ENCODE results near the gene CYP3A7.
"Not testable (repeated sequence)": the region's sequence is repeated elsewhere in the genome, so short reads cannot be mapped to it uniquely, and the experiment has no call there.

Gene CYP3A7

DNA sequence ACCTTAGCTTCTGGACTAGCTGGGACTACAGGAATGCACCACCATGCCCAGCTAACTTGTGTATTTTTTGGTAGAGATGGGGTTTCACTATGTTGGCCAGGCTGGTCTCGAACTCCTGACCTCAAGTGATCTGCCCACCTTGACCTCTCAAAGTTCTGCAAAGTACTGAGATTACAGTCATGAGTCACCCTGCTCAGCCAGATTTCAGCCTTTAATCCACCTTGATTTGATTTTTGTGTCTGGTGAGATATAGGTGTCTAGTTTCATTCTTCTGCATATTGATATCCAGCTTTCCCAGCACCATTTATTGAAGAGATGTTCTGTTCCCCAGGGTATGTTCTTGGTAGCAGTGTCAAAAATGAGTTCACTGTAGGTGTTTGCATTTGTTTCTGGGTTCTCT, 20.1 kb upstream of the CYP3A7 start:
- H3K4me3 ChIP-seq (ENCODE audit: low read depth, low read length) = no peak overlapping the region
- TF ChIP-seq, protein P1, sequence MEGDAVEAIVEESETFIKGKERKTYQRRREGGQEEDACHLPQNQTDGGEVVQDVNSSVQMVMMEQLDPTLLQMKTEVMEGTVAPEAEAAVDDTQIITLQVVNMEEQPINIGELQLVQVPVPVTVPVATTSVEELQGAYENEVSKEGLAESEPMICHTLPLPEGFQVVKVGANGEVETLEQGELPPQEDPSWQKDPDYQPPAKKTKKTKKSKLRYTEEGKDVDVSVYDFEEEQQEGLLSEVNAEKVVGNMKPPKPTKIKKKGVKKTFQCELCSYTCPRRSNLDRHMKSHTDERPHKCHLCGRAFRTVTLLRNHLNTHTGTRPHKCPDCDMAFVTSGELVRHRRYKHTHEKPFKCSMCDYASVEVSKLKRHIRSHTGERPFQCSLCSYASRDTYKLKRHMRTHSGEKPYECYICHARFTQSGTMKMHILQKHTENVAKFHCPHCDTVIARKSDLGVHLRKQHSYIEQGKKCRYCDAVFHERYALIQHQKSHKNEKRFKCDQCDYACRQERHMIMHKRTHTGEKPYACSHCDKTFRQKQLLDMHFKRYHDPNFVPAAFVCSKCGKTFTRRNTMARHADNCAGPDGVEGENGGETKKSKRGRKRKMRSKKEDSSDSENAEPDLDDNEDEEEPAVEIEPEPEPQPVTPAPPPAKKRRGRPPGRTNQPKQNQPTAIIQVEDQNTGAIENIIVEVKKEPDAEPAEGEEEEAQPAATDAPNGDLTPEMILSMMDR (IDR thresholded peaks at IDR 0.05; ENCODE audit: borderline replicate concordance, insufficient read depth, low read depth, low read length) = no peak

DNA sequence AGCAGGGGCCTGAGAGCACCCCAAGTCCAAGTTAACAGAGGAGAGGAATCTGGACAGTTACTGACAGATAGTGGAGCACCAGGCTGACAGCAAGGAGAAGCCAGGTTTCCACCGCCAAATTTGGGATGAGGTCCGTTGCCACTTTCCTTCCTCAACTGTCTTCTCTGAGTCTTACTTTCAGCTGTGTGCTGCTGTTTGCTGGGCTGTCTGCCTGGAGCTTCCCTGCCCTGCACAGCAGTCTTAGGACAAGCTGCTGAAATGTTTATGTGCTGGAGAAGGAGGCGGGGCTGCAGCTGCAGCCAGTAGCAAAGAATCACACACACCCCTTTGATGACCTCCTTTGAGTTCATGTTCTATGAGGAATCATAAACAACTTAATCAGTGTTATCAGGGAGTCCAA, 17.4 kb upstream of the CYP3A7 start:
- TF ChIP-seq, protein P1 (IDR thresholded peaks at IDR 0.05; ENCODE audit: borderline replicate concordance, insufficient read depth, low read depth, low read length) = no peak
- H3K4me3 ChIP-seq (ENCODE audit: low read depth, low read length) = no peak overlapping the region

DNA sequence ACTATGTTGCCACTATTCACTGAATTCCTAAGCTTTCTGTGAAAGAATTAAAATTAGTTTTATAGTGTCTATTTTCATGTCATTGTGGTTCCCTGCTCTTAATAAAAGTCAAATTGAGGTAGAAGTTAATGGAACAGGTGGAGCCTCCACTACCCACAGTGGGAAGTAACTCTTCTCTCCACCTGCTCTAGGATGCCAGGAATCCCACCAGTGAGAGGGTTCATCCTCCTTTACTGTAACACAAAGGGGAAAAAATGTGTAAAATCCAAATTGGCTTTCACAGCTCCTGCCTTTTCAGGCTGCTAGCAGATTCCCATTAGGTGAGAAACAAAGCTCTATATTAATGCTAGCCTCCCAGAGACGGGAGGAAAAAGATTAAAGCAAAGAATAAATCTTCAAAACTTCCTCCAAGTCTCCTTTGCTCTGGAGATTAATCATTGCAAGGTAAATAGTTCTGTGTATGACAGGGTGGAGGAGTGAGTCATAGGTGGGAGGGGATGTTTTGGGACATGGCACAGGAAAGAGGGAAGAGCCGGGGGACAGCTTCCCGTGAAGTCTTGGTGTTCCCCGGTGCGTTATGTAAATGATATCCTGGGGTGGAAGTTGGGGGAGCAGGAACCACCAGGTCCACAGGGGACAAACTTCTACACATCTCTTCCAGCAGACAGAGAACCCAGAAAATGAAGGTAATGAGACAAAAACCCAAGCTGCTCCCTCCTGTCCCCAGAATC, 16.5 kb upstream of the CYP3A7 start:
- H3K4me3 ChIP-seq (ENCODE audit: low read depth, low read length) = not testable (repeated sequence)

DNA sequence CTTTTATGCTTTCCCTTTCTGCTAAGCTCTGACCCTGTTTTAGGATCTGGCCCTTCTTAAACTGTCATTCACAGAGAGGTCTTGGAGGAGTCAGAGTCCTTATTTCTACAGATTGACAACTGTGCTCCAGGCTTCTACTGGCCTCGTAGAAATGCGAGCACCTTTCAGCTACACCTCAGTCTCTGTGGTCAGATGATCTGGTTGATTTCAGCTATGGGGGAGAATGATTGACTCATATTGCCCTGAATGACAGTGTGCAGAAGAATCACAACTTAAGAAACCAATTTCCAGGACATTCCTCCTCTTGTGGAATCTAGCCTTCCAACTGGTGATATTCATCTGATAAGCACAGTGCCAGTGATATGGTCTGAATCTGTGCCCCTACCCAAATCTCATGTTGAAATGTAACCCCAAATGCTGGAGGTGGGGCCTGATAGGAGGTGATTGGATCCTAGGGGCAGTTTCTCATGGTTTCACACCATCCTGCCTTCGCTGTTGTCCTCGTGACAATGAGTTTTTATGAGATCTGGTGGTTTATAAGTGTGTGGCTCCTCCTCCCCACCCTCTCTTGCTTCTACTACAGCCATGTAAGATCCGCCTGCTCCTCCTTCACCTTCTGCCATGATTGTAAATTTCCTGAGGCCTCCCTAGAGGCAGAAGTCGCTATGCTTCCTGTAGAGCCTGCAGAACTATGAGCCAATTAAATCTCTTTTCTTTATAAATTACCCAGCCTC, 14.0 kb upstream of the CYP3A7 start:
- H3K4me3 ChIP-seq (ENCODE audit: low read depth, low read length) = no peak overlapping the region
- TF ChIP-seq, protein P1 (IDR thresholded peaks at IDR 0.05; ENCODE audit: borderline replicate concordance, insufficient read depth, low read depth, low read length) = no peak

DNA sequence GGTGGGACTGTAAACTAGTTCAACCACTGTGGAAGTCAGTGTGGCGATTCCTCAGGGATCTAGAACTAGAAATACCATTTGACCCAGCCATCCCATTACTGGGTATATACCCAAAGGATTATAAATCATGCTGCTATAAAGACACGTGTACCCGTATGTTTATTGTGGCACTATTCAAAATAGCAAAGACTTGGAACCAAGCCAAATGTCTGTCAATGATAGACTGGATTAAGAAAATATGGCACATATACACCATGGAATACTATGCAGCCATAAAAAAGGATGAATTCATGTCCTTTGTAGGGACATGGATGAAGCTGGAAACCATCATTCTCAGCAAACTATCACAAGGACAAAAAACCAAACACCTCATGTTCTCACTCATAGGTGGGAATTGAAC, 11.9 kb upstream of the CYP3A7 start:
- not testable (repeated sequence) for H3K4me3 ChIP-seq (ENCODE audit: low read depth, low read length)

DNA sequence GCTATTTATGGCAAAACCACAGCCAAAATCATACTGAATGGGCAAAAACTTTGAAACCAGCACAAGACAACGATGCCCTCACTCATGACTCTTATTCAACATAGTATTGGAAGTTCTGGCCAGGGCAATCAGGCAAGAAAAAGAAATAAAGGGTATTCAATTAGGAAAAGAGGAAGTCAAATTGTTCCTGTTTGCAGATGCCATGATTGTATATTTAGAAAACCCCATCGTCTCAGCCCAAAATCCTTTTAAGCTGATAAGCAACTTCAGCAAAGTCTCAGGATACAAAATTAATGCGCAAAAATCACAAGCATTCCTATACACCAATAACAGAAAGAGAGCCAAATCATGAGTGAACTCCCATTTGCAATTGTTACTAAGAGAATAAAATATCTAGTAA, 10.4 kb upstream of the CYP3A7 start:
- H3K4me3 ChIP-seq (ENCODE audit: low read depth, low read length) = not testable (repeated sequence)

DNA sequence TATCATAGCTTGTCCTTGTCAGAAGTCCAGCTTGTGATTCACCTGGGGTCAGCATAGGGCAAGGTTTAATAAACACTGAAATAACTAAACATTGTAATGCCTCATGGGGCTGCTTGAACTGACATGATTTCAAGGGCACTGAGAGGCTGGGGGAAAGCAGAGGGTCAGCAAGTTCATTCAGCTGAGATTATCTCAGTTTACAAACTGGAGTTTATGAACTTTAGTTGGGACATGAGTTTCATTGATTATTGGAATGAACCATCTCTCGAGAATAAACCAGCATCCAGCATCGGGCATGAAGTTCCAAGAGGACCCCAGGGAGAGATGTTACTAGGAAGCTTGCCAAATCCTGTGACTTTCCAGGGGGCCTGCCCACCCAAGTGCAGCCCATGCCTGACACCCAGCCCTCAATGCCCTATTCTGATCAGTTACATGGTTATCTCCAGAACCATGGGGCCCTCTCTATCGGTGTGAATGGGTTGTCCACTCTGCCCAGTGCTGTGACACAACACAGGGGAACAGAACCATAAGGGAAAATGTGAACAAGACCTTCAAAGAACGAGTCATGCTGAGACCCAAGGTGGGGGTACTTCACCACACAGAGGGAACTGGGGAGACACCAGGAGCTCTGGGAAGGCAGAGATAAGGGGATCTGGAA, 7.9 kb upstream of the CYP3A7 start:
- TF ChIP-seq, protein P1 (IDR thresholded peaks at IDR 0.05; ENCODE audit: borderline replicate concordance, insufficient read depth, low read depth, low read length) = no peak
- no peak overlapping the region for H3K4me3 ChIP-seq (ENCODE audit: low read depth, low read length)

DNA sequence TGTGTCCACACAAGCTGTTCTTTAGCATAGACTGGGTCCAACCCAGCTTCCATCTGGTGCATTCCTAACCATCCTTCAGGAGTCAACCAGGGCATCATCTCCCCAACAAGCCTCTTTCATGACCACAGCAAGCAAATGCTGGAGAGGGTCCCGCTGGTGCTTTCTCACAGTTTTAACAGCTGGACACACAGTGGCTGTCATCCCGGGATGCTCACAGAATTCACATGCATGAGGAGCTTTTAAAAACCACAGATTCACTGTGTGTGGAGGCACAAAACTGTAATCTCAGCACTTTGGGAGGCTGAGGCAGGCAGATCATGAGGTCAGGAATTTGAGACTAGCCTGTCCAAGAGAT, 6.4 kb upstream of the CYP3A7 start:
- no peak overlapping the region for H3K4me3 ChIP-seq (ENCODE audit: low read depth, low read length)

More for the DNA sequence above, 6.4 kb upstream of the CYP3A7 start:
- TF ChIP-seq, protein P1 (IDR thresholded peaks at IDR 0.05; ENCODE audit: borderline replicate concordance, insufficient read depth, low read depth, low read length) = no peak
